ENCODE data around the gene ARHGDIB.

The ARHGDIB gene

DNA sequence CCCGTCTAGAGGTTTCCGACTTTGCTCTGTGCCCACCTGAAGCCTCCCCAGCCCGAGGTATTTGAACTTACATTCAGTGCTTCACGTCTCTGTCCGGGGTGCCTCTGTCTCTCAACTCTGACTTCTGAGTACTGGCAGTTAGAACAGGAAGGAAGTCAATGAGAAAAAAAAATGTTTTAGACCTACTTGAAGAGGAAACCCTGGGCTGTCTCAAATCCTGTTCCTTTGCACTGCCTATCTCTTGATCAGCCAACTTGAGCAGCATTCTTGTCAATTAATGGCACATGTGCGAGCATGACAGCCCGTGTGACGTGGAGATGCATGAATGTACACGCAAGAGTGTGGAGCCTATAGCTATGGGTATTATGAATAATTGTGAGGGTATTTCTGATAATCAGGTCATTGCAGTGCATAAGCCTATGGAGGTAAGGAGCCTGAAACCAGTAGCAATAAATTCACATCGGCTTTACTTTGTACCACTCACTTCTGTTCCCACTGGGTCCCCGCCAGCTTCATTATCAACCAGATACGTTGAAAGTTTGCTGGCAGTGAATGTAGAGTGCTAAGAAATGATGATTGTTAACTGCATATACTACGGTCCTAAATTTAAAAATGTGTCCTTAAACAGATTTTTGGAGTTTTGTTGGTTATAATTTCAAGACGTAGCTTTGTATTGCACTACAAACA is at the start of gene ARHGDIB:
ARHGDIB (minus strand) TSS at position 136 of the 687 bp plus-strand sequence. CDS start 10,889 bp downstream, outside the sequence.
- no peak for DNase-seq (ENCODE audit: low read depth)

DNA sequence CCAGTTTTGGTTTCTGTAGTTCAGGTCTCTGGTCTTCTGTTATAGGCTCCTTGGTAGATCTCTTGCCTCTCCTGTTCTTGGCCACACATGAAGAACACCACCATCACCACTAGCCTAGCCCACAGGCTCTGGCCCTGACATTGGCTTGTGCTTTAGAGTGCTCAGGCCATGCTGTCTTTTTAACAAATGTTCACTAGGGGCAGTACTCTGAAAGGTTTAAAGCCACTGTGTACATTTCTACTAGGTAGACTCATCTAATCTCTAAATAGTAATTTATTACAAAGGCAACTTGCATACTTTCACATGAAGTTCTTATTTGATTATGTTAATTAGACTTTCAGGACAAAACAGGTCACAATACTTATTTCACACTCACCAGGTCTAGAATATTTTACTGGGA is 49.8 kb upstream of the ARHGDIB start:
- DNase-seq (ENCODE audit: low read depth) = no peak

DNA sequence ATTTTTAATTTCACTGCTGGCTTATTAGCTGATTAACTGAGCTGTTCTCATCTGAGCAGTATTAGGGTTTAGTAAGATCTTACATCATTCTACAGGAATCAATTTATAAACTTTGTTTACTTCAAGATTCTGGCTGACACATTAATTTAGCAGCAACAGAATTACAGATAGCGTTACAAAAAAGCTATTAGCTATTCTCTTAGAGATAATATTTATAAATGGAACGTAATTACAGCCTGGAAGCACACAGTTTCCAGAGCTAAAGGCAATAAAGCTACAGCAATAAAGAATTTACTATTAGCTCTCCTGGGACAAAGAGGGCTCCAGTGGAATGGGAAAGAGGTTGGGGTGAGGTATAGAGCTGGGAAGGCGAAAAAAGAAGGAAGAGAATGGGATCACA is 46.1 kb upstream of the ARHGDIB start:
- DNase-seq (ENCODE audit: low read depth) = no peak

DNA sequence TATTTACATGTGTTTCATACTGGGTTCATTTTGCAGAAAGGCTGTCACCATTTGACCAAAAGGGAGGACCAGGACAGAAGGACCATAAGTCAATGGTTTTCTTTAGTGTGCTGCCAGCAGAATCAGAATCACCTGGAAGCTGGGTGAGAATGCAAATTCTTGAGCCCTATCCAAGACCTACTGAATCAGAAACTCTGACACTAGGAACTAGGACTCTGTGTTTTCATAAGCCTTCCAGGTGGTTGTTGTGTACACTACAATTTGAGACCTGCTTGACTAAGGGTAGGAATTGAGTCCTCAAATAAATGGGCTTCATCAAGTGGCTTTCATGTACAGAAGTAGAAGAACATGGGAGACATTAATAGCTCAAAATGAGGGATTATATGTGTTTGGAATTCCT is 43.7 kb upstream of the ARHGDIB start:
- no peak for DNase-seq (ENCODE audit: low read depth)

DNA sequence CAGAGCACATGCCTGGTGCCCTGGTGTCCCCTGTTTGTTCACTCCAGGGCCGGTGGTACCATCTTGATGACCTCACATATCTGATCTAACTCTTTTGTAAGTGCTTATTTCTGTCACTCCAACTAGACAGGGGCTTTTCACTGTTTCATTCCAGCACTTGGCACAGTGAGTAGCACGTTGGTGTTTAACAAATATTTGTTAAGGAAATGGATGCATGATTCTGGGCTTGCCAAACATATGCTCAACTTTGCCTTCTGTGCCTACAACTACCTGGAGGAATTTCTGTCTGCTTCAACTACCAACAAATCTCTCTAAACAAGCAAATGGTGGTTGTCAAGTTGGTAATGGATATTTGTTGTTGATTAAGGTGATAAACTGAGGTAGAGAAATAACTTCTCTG is 43.0 kb upstream of the ARHGDIB start:
- no peak for DNase-seq (ENCODE audit: low read depth)

DNA sequence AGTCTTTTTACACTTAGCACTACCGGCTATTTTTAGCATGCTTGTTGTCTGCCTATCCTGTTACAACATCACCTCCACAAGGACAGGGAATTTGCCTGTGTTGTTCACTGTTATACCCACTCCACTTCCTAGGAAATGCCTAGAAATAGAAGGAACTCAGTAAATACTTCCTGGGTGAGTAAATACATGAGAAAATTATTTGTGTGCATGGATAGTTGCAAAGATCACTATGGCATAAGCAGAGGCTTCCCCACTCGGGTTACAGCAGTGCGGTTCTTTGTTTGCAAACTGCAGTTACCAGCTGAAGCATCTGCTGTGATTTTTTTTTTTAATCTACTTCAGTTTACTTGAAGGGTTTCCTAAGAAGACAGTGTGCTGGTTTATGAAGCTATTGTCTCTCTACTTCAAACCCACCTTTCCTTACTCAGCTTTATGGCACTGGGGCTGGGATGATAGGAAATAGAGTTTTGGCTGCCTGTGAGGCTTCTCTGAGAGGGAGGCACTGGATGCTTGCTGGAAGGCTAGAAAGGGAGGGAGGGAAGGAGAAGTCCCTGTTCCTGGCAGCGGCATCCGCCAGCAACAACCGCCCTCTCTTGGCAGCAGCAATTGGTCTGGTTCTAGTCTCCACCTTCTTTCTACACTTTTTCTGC is 40.5 kb upstream of the ARHGDIB start:
- DNase-seq (ENCODE audit: low read depth) = no peak

DNA sequence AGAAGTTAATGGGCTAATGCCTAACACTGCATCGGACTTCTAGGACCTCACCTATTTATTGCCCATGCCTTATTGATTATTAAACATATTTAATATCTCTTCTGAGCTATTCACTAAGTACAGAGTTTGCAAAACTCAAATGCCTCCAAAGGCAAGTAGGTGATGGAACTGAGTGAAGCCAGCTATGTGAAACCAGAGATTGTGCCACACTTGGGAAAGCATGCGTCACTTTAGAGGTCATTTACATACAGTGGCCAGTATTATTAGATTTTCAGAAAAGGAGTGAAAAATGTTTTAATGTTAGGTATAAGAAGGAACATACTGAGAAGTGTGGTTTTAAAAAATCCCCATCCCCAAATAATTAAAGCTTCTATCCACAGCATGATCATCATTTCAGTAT is 39.2 kb upstream of the ARHGDIB start:
- no peak for DNase-seq (ENCODE audit: low read depth)

DNA sequence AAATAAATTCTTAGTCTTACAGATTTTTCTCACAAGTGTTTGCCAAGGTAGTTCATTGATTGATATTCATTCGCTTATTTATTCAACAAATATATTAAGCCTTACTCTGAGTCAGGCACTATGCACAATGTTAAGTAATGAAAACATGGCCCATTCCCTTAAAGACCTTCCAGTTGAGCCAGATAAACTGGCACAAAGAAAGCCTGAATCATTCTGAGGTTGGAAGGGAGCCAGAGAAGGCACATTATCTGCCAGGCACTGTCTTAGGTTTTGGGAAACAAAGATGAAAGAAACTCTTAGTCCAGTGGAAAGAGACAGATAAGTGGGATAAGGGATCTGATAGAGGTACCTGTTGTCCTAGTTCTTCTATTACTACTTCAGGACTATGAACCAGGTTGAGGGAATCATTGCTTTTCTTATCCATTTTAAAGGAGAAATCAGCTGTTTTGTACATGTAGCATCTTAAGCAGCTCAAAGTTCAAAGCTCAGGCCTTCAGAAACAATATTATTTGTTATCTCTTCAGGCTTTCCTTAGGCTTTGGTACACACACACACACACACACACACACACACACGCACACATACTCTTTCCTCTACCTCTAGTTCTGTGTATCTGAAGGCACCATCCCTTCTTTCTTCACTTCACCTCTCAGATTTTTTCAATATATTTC is 38.4 kb upstream of the ARHGDIB start:
- no peak for DNase-seq (ENCODE audit: low read depth)

DNA sequence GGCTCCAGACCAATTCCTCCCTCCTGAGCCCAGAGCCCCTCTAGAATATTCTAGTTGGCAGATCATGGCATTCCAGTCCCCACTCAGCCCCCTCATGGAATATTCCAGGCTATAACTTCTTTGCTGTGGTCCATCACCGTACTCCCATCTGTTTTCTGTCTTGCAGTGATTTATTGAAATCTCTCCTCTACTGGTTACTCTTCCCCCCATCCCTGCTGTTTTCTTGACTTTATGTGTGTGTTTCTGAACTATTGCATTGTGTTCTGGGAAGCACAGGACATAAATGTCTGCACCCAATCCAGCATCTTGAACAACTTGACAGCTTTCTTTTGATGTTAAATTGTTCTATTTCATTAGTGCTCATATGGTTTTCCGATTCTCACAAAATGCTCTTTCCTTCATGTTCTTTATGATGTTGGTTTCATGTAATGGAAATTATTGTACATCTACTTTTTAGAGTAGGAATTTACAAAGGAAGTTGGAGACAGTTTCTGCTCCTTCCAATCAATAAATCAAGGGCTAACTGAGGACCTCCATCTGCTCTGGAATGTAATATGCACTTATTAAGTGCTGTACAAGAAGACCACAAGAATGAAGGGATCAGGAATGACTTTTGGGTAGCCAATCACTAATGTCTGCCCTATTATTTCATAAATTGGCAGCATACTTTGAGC is 37.8 kb upstream of the ARHGDIB start:
- DNase-seq (ENCODE audit: low read depth) = no peak

DNA sequence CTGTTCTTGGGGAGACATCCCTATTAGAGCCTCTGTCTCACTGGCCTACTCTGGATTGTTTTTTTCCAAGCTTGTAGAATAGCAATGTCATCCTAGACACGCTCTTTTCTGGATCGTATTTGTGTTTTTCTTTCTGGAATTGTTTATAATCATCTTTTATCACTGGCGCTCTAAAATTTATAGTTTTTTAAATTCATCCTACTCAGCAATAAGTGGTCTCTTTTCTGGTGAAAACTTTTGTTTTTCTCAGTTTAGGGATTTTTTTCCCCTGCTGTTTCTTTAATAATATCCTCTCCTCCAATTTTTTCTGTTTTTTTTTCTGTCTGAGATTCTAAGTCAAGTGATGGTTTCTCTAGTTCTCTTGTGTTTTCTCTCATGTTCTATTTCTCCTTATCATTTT is 36.6 kb upstream of the ARHGDIB start:
- no peak for DNase-seq (ENCODE audit: low read depth)

DNA sequence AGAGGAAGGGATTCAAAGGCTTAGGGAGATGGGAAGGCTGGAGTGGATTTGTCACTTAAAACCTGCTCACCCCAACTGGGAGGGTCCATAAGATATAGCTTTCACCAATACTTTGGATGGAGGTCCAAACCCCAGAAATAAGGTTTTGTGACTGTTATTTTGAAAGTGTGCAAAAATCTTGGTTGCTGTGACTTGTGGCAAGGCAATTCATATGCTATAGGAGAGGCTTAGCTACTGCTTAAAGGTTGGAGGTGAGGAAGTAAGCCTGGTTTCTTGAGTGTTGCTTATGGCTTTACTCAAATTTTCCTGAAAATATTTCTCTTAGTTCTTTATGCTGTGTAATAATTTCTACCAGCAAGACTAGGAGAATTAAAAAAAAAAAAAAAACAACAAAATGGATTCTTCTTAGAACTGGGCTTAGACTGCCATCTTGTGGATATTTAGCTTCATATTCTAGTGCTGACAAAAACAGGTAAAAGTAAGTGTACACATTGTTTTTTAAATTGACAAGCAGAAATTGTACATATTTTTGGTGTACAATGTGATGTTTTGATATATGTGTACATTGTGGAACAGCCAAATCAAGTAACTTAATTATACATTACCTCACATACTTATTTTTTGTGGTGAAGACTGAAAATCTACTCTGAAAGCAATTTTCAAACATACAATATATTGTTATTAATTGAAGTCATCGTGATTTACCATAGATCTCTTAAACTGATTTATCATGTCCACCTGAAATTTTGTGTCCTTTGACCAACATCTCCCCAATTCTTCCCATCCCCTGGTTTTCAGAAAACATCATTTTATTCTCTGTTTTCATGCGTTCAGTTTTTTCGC is 34.4 kb upstream of the ARHGDIB start:
- DNase-seq (ENCODE audit: low read depth) = no peak

DNA sequence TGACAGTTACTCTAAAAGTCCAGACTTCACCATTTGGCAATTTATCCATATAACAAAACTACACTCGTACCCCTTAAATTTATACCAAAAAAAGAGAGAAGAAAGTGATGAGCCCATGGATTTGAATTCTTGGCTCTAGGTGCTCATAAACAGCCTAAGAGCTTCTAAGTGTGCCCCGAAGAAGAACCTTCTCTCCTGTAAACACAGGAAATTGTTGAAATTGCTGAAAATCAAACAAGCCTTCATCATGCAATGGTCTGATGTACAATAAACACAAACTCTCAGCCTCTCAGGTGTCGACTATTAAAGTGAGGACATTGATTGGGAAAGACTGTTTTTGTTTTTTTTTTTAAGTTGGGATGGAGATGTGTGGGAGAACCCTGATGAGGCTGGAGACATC is 33.2 kb upstream of the ARHGDIB start:
- no peak for DNase-seq (ENCODE audit: low read depth)

DNA sequence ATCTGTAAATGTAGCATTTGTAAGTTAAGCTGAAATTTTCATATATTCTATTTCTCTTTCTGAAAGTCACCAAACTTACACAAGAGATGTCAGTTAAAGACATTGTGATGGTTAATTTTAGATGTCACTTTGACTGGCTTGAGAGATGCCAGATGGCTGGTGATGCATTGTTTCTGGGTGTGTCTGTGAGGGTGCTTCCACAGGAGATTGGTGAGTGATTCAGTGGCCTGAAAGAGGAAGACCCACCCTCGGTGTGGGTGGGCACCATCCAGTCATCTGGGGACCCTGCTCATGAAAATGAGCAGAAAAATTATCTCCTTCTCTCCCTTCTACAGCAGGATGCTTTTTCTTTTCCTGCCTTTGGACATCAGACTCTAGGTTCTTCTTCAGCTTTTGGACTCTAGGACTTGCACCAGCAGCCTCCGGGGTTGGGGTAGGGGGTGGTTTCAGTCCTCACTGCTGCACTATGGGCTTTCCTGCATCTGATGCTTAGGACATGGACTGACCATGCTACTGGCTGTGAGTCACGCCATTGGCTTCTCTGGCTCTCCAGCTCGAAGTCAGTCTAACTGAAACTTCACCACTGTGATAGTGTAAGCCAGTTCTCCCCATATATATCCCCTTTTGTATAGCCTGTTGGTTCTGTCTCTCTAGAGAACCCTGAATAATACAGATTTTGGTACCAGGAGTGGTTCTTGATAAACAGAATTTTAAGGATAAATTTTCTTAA is 32.3 kb upstream of the ARHGDIB start:
- DNase-seq (ENCODE audit: low read depth) = no peak

DNA sequence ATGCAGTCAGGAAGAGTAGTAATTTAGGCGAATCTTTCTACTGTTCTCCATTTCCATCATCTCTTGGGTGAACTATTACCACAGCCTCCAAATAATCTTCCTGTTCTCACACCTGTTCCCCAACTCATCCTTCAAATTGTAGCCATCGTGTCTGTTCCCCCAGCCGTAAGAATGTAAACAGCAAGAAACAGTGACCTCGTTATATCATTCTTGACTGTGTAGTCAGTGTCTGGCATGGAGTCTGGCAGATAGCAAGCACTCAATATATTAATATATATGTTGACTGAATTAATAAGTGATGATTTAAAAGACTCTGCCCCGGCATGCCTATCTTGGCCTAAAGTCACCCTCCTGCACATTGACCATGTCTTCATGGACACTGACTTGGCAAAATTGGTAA is 31.7 kb upstream of the ARHGDIB start:
- no peak for DNase-seq (ENCODE audit: low read depth)

DNA sequence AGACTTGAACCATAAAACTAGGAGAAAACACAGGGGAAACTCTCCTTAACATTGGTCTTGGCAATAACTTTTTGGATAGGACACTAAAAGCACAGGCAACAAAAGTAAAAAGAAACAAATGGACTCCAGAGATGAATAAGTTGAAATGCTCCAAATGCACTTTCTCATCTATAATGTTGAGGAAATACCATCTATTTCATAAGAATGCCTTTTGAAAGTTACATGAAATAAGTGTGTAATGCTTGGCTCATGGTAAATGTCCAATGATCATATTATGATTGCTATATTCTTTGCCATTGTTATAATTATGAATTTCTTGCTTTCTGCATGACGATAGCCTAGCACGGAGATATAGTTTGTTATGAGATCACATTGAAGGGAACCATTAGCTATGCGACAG is 31.3 kb upstream of the ARHGDIB start:
- DNase-seq (ENCODE audit: low read depth) = no peak

DNA sequence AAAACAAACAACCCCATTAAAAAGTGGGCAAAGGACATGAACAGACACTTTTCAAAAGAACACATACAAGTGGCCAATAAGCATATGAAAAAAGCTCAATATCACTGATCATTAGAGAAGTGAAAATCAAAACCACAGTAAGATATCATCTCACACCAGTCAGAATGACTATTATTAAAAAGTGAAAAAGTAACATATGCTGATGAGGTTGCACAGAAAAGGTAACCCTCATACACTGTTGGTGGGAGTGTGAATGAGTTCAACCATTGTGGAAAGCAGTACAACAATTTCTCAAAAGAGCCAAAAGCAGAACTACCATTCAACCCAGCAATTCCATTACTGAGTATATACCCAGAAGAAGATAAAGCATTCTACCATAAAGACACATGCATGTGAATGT is 29.7 kb upstream of the ARHGDIB start:
- no peak for DNase-seq (ENCODE audit: low read depth)

DNA sequence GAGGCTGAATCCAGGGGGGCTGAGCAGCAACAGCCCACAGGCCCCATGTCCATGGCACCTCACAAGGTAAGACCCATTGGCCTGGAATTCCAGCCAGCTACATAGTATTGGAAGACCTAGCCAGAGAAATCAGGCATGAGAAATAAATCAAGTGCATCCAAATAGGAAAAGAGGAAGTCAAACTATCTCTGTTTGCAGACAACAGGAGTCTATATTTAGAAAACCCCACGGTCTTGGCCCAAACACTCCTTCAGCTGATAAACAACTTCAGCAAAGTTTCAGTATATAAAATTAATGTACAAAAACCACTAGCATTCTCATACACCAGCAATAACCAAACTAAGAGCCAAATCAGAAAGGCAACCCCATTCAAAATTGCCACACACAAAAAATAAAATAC is 28.4 kb upstream of the ARHGDIB start:
- DNase-seq (ENCODE audit: low read depth) = no peak

DNA sequence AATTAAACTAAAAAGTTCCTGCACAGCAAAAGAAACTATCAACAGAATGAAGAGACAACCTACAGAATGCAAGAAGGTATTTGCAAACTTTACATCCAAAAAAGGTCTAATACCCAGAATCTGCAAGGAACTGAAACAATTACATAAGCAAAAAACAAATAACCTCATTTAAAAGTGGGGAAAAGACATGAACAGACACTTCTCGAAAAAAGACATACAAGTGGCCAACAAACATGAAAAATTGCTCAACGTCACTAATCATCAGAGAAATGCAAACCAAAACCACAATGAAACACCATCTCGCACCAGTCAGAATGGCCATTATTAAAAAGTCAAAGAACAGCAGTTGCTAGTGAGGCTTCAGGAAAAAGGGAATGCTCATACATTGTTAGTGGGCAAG is 26.6 kb upstream of the ARHGDIB start:
- no peak for DNase-seq (ENCODE audit: low read depth)

DNA sequence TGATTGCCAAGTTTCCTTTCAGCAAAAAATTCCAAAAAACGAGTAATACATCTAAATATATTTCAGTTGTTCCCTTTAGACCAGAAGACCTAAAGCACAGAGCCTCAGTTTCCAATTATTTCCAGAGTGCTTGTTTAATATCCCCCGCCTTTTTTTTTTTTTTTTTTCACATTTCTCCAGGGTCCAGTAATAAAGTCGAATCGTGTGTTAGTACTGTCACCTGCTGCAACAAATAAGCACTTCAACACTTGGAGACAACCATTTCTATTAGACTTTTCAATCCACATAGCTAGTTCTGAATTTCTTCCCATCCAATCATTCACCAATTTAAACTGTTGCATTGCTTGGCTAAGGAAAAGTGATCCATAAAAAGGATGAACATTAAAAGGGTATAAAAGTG is 25.0 kb upstream of the ARHGDIB start:
- DNase-seq (ENCODE audit: low read depth) = no peak

DNA sequence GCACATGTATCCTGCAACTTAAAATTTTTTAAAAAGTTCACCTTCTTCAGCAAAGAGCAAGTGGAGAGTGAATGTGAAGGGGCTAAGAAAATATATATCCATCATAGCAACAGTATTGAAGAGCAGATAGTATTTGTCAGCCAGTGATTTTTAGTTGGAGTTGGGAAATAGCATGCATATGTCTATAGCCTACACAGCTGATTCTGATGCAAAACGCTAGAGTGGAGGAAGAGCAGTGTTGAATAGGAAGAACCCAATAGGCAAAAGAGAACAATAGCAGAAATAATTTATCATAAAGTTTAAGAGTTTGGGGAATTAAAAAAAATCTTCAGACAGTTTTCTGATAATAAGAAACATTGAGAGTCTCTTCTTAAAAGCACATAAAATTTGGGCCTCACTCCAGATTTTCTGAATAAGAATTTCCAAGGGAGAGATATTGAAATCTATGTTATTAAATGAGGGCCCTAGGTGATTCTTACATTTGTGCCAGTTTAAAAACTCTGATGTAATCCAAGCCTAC is 23.4 kb upstream of the ARHGDIB start:
- DNase-seq (ENCODE audit: low read depth) = no peak

DNA sequence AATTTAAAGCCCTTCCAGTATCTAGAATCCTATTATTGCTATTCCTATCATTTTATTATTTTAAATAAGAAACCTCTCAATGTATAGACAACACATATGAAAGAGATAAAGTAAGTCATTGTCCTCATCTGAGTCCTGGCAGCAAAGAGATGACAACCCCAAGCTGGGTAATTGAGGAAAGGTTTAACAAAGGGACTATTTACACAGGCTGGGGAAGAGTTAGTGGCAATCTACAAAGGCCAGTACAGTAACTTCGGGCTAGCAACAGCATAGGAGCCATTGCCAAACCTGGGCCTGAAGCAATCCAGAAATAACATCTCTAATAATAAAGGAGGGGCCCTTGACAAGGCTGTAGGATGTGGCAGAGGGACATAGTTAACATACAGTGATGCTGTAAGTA is 22.6 kb upstream of the ARHGDIB start:
- DNase-seq (ENCODE audit: low read depth) = no peak

Measured in stimulated activated CD8-positive, alpha-beta memory T cell treated with anti-CD3 and anti-CD28 coated beads, Interleukin-7, amount 100 ng/mL, for 24 hours (primary cell).